Glutamatergic neuron (in vitro differentiated cells): ENCODE measurements around the gene FHIT. TPM values are rescaled to one million over a fixed set of nuclear protein-coding genes. Genes with fewer than 3 reads are reported as not detected.

Experiments used
- DNase-seq: peaks from one replicate; pipeline ENCODE4 v3.0.0; 2022
- H3K27ac Mint-ChIP-seq: one replicate; pipeline ENCODE4 v1.8.0; 2020; ENCODE audit warnings: mild to moderate bottlenecking, mixed read lengths, inconsistent platforms; ENCODE audit not compliant: unreplicated experiment
- H3K27me3 Mint-ChIP-seq: one replicate; pipeline ENCODE4 v1.8.0; 2020; ENCODE audit warnings: mild to moderate bottlenecking, moderate library complexity, mixed read lengths, inconsistent platforms; ENCODE audit not compliant: unreplicated experiment
- H3K36me3 Mint-ChIP-seq: one replicate; pipeline ENCODE4 v1.8.0; 2020; ENCODE audit warnings: mild to moderate bottlenecking, mixed read lengths, inconsistent platforms; ENCODE audit not compliant: unreplicated experiment
- H3K4me1 Mint-ChIP-seq: one replicate; pipeline ENCODE4 v1.8.0; 2020; ENCODE audit warnings: mild to moderate bottlenecking, low read depth, mixed read lengths, inconsistent platforms; ENCODE audit not compliant: unreplicated experiment
- H3K4me3 Mint-ChIP-seq: one replicate; pipeline ENCODE4 v1.8.0; 2020; ENCODE audit warnings: mild to moderate bottlenecking, mixed read lengths, inconsistent platforms; ENCODE audit not compliant: unreplicated experiment
- H3K9me3 Mint-ChIP-seq: one replicate; pipeline ENCODE4 v1.8.0; 2020; ENCODE audit warnings: mild to moderate bottlenecking, moderate library complexity, mixed read lengths, inconsistent platforms; ENCODE audit not compliant: unreplicated experiment
- total RNA-seq: library from RNA; stranded (reverse); fragmentation: NEBNext Ultra II Directional; extraction: Animal tissue kit (Norgen Biotek cat#: 25700); gene quantifications from one replicate; pipeline ENCODE4 v1.2.1, GENCODE V29; 2021; ENCODE audit not compliant: unreplicated experiment
- TF ChIP-seq, protein P1 (sequence below): fragments of 200-600 bp; sonication (generic); IDR thresholded peaks from one replicate; pipeline ENCODE4 v1.5.0; 2021; ENCODE audit not compliant: partially characterized antibody, unreplicated experiment

Gene FHIT
- total RNA-seq, 1 donor from 2014 or later = 15.2 TPM

DNA sequence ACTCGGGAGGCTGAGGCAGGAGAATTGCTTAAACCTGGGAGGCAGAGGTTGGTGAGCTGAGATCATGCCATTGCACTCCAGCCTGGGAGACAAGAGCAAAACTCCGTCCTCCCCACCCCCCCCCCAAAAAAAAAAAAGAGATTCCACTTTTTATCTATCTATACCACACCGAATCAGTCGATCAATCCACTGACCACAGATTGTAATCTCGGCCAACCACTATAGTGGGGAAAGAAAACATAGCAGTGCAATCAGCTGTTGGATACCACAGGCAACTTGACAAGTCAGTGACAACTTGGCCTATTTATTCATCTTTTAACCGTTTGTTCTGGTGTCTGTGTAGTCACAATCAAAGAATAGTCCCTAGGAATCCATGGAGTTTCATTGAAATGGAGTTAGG lies 299.2 kb downstream of the FHIT start:
- TF ChIP-seq, protein P1, sequence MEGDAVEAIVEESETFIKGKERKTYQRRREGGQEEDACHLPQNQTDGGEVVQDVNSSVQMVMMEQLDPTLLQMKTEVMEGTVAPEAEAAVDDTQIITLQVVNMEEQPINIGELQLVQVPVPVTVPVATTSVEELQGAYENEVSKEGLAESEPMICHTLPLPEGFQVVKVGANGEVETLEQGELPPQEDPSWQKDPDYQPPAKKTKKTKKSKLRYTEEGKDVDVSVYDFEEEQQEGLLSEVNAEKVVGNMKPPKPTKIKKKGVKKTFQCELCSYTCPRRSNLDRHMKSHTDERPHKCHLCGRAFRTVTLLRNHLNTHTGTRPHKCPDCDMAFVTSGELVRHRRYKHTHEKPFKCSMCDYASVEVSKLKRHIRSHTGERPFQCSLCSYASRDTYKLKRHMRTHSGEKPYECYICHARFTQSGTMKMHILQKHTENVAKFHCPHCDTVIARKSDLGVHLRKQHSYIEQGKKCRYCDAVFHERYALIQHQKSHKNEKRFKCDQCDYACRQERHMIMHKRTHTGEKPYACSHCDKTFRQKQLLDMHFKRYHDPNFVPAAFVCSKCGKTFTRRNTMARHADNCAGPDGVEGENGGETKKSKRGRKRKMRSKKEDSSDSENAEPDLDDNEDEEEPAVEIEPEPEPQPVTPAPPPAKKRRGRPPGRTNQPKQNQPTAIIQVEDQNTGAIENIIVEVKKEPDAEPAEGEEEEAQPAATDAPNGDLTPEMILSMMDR = no peak
- no peaks in the 10 kb centered on the region for H3K9me3 Mint-ChIP-seq
- H3K36me3 Mint-ChIP-seq = no peaks in the 10 kb centered on the region
- DNase-seq = no peak
- no peaks in the 10 kb centered on the region for H3K4me1 Mint-ChIP-seq
- no peak overlapping the region for H3K4me3 Mint-ChIP-seq
- H3K27me3 Mint-ChIP-seq = no peaks in the 10 kb centered on the region
- no peak overlapping the region for H3K27ac Mint-ChIP-seq

- Mint-ChIP-seq H3K4me3 (no peak overlapping the region), H3K36me3 (no peaks in the 10 kb centered on the region), H3K27ac (no peak overlapping the region), H3K9me3 (no peaks in the 10 kb centered on the region), H3K27me3 (no peaks in the 10 kb centered on the region), H3K4me1 (no peaks in the 10 kb centered on the region)
- DNase-seq = no peak
- TF ChIP-seq, protein P1 = no peak
These were observed 302.1 kb downstream of the FHIT start for GRCh38 chr3:60949146-60949545.

- H3K36me3 Mint-ChIP-seq = no peaks in the 10 kb centered on the region
- H3K4me1 Mint-ChIP-seq = no peaks in the 10 kb centered on the region
- no peaks in the 10 kb centered on the region for H3K27me3 Mint-ChIP-seq
- TF ChIP-seq, protein P1 = peak; percentile 33
- DNase-seq = no peak
- no peak overlapping the region for H3K4me3 Mint-ChIP-seq
- no peaks in the 10 kb centered on the region for H3K9me3 Mint-ChIP-seq
- H3K27ac Mint-ChIP-seq = no peak overlapping the region
These were observed 302.8 kb downstream of the FHIT start for GRCh38 chr3:60948488-60948887.

DNA sequence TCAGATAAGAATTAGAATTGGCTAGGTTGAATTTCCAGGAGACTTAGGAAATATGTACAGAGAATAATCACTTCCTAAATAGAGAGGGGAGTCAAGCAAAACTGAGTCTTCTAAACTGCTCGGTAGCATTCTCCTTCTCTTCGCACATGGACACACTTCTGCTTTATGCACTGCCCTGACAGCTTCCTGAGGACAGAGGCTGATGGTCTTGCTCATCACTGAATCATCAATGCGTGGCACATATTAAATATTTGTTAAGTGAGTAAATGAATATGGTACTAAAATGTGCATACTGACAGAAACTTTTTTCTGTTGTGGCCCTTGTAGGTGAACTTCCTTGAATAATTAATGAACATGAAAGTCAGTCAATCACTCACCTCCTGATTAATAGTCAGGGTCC lies 315.5 kb downstream of the FHIT start:
- H3K36me3 Mint-ChIP-seq = no peaks in the 10 kb centered on the region
- H3K9me3 Mint-ChIP-seq = peaks cover 2% of the 10 kb centered on the region
- peaks cover 6% of the 10 kb centered on the region for H3K27me3 Mint-ChIP-seq
- H3K27ac Mint-ChIP-seq = no peak overlapping the region
- TF ChIP-seq, protein P1 = no peak
- no peak for DNase-seq
- H3K4me3 Mint-ChIP-seq = no peak overlapping the region
- H3K4me1 Mint-ChIP-seq = peaks cover 9% of the 10 kb centered on the region

DNA sequence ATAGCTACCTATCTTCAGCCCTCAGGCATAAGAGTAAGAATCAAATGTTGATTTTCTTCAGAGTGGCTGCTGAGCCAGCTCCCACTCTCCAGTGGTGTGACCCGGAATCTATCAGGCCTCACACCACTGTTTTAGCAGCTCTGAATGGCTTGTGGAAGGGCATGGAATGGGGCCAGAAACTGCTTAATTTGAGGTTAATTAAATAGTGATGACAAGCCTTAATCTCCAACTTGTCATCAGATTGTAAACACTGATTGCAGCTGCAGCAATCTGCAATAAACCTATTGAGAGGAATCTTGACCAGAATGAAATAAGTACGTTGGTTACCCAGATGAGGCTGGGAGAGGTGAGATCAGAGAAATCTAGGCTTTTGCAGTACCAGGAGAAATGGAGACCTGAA lies 317.4 kb downstream of the FHIT start:
- Mint-ChIP-seq H3K27me3 (peaks cover 6% of the 10 kb centered on the region), H3K9me3 (peaks cover 5% of the 10 kb centered on the region), H3K27ac (no peak overlapping the region), H3K4me1 (peaks cover 9% of the 10 kb centered on the region), H3K4me3 (no peak overlapping the region), H3K36me3 (no peaks in the 10 kb centered on the region)
- TF ChIP-seq, protein P1 = no peak
- DNase-seq = no peak
